Lower leg skin (tissue), 3 donors: ENCODE measurements around the gene CALML6.

Source experiments
- POLR2A ChIP-seq, 2 donors: fragments of 450-650 bp; IDR thresholded peaks; one replicate each; pipeline ENCODE4 v1.6.1; 2016 to 2017; ENCODE audit warnings: antibody characterized with exemption in 2 of 2, mild to moderate bottlenecking in 1 of 2, moderate library complexity in 1 of 2
- TF ChIP-seq, protein P1 (sequence below), 3 donors: fragments of 450-650 bp; IDR thresholded peaks; one replicate each; pipeline ENCODE4 v1.5.1; 2016; ENCODE audit warnings: antibody characterized with exemption in 3 of 3, mild to moderate bottlenecking in 3 of 3, moderate library complexity in 2 of 3

DNA sequence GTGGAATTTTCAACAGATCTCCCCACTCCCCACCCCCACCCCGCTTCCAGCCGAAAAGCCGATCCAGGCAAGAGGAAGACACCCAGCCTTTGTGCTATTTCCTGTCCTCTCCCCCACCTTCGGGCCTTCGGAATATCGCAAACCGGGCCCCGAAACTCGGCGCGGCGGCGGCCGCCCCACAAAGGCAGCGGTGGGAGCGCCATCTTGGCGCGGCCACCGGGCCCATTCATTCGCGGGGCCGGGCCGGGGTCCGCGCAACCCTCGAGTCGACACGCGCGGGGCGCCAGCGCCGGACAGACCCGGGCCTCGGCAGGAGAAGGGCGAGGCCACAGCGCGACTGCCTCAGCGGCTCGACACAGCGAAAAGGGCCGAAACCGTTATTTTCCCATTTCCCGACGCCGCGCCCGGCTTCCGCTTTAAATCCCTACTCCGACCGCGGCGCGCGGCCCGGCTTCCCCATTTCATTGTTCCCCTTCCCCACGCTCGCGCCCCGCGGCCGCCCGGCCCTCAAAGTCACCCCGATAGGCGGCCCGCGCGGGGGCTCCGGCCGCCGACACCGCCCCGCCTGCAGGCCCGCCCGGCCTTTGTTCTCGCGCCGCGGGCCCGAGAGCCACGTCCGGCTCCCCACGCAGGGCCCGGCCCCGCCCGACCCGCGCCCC is 25.1 kb upstream of the CALML6 start:
- TF ChIP-seq, protein P1, sequence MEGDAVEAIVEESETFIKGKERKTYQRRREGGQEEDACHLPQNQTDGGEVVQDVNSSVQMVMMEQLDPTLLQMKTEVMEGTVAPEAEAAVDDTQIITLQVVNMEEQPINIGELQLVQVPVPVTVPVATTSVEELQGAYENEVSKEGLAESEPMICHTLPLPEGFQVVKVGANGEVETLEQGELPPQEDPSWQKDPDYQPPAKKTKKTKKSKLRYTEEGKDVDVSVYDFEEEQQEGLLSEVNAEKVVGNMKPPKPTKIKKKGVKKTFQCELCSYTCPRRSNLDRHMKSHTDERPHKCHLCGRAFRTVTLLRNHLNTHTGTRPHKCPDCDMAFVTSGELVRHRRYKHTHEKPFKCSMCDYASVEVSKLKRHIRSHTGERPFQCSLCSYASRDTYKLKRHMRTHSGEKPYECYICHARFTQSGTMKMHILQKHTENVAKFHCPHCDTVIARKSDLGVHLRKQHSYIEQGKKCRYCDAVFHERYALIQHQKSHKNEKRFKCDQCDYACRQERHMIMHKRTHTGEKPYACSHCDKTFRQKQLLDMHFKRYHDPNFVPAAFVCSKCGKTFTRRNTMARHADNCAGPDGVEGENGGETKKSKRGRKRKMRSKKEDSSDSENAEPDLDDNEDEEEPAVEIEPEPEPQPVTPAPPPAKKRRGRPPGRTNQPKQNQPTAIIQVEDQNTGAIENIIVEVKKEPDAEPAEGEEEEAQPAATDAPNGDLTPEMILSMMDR (IDR thresholded peaks at IDR 0.05): no peak
- TF ChIP-seq POLR2A (IDR thresholded peaks at IDR 0.05): no peak
